ENCODE data around the gene IGFBP2.

IGFBP2 gene

DNA sequence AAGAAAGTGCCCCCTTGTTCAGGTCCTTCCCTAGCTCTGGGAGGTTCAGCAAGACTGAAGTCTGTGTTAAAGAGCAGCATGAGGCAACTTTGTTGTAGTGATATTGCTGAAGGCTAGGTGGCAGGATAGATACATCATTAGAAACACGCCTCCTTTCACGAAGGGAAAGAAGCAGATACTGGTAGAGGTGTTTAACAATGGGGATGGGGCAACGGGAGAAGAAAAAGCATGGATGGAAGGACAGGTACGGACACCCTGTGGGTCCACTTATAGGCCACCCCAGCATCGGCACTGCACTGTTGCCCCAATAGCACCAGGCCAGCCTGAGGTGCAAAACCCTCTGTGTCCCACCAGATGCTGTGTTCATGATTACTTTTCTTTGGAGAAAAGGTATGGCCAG lies 65.7 kb downstream of the IGFBP2 start:
- peak; percentile 31 for DNase-seq
- TF ChIP-seq, protein P1, sequence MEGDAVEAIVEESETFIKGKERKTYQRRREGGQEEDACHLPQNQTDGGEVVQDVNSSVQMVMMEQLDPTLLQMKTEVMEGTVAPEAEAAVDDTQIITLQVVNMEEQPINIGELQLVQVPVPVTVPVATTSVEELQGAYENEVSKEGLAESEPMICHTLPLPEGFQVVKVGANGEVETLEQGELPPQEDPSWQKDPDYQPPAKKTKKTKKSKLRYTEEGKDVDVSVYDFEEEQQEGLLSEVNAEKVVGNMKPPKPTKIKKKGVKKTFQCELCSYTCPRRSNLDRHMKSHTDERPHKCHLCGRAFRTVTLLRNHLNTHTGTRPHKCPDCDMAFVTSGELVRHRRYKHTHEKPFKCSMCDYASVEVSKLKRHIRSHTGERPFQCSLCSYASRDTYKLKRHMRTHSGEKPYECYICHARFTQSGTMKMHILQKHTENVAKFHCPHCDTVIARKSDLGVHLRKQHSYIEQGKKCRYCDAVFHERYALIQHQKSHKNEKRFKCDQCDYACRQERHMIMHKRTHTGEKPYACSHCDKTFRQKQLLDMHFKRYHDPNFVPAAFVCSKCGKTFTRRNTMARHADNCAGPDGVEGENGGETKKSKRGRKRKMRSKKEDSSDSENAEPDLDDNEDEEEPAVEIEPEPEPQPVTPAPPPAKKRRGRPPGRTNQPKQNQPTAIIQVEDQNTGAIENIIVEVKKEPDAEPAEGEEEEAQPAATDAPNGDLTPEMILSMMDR (IDR thresholded peaks at IDR 0.05; ENCODE audit: low read depth, low read length): peak; percentile 67
- H3K27ac ChIP-seq: no peak overlapping the region
- H3K9me3 ChIP-seq (ENCODE audit: severe bottlenecking): no peaks in the 10 kb centered on the region
- no peak overlapping the region for H3K4me3 ChIP-seq (ENCODE audit: low read depth, low read length)
- no peaks in the 10 kb centered on the region for H3K36me3 ChIP-seq
- H3K27me3 ChIP-seq (ENCODE audit: insufficient read depth, low read depth, severe bottlenecking): no peaks in the 10 kb centered on the region

DNA sequence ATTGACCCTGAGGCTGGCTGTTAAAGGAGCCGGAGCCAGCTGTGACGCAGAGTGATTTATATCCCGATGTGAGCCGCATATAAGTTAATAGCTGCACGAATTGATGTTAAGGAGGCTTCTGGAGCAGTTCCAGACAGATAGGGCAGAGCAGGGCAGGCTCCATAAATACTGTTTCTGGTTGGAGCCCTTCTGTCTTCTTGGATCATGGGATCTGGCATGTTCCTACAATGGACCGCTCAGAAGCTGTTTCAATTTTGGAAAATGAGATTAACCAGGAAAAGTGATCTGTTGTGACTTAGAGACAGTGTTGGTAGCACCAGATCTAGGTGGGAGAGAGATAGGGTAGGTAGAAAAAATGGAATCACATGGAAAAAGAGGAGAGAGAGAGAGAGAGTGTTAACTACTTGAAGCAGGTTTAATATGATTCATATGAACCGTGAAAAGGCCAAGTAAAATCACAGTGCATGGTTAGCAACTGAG lies 66.9 kb downstream of the IGFBP2 start:
- H3K36me3 ChIP-seq: no peaks in the 10 kb centered on the region
- DNase-seq: no peak
- H3K9me3 ChIP-seq (ENCODE audit: severe bottlenecking): no peaks in the 10 kb centered on the region
- no peaks in the 10 kb centered on the region for H3K27me3 ChIP-seq (ENCODE audit: insufficient read depth, low read depth, severe bottlenecking)
- no peak overlapping the region for H3K27ac ChIP-seq
- H3K4me3 ChIP-seq (ENCODE audit: low read depth, low read length): no peak overlapping the region
- TF ChIP-seq, protein P1 (IDR thresholded peaks at IDR 0.05; ENCODE audit: low read depth, low read length): no peak

DNA sequence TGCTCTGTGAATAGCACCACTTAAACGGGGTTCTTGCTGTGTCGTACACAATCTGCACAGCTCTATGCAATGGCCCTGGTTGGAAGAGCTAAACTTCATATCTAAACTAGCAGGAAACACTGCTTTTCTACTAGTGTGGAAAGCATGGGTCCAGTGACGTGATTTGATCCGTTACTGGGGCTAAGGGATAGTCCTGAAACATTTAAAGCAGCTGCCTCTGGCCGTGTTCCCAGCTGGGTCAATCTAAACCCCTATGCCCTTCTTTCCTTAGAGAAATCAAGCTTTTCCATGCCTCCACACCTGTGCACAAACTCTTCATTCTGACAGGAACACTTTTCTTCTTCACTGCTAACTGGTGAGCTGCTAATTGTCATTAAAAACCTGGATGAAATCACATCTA lies 67.6 kb downstream of the IGFBP2 start:
- Histone ChIP-seq H3K9me3 (ENCODE audit: severe bottlenecking) (no peaks in the 10 kb centered on the region), H3K27me3 (ENCODE audit: insufficient read depth, low read depth, severe bottlenecking) (no peaks in the 10 kb centered on the region), H3K4me3 (ENCODE audit: low read depth, low read length) (no peak overlapping the region), H3K36me3 (no peaks in the 10 kb centered on the region), H3K27ac (no peak overlapping the region)
- TF ChIP-seq, protein P1 (IDR thresholded peaks at IDR 0.05; ENCODE audit: low read depth, low read length): no peak
- no peak for DNase-seq

DNA sequence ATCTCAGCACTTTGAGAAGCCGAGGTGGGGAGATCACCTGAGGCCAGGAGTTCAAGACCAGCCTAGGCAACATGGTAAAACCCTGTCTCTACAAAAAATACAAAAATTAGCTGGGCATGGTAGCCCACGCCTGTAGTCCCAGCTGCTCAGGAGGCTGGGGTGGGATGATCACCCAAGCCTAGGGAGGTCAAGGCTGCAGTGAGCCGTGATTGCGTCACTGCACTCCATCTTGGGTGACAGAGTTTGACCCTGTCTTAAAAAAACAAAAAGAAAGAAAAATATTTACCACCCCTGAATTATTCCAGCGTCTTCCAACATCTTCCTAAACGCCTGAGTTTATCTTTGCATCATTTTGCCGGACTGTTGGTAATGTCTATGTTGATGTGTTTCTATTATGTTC lies 68.3 kb downstream of the IGFBP2 start:
- DNase-seq: no peak
- no peaks in the 10 kb centered on the region for H3K9me3 ChIP-seq (ENCODE audit: severe bottlenecking)
- no peaks in the 10 kb centered on the region for H3K27me3 ChIP-seq (ENCODE audit: insufficient read depth, low read depth, severe bottlenecking)
- no peak overlapping the region for H3K27ac ChIP-seq
- TF ChIP-seq, protein P1 (IDR thresholded peaks at IDR 0.05; ENCODE audit: low read depth, low read length): no peak
- no peaks in the 10 kb centered on the region for H3K36me3 ChIP-seq
- no peak overlapping the region for H3K4me3 ChIP-seq (ENCODE audit: low read depth, low read length)

DNA sequence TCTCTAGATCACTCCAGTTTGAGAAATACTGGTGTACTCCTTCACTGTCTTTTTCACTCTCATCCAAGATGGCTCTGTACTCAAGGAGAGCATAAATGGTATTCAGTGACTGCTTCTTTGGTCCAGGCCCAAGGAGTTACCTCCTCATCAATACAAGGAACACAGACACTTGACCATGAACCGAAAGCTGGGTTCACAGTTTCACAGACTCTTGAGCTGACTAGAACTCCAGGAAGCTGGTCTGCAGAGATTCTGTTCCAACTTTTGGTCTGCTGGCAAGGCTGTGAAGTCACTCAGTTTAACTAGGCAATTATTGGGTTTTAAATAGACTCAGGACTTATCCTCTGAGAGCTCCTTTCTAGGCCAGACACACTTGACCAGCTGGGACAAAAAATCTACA lies 69.5 kb downstream of the IGFBP2 start:
- TF ChIP-seq, protein P1 (IDR thresholded peaks at IDR 0.05; ENCODE audit: low read depth, low read length): no peak
- Histone ChIP-seq H3K36me3 (no peaks in the 10 kb centered on the region), H3K4me3 (ENCODE audit: low read depth, low read length) (no peak overlapping the region), H3K9me3 (ENCODE audit: severe bottlenecking) (no peaks in the 10 kb centered on the region), H3K27ac (no peak overlapping the region), H3K27me3 (ENCODE audit: insufficient read depth, low read depth, severe bottlenecking) (no peaks in the 10 kb centered on the region)
- no peak for DNase-seq

DNA sequence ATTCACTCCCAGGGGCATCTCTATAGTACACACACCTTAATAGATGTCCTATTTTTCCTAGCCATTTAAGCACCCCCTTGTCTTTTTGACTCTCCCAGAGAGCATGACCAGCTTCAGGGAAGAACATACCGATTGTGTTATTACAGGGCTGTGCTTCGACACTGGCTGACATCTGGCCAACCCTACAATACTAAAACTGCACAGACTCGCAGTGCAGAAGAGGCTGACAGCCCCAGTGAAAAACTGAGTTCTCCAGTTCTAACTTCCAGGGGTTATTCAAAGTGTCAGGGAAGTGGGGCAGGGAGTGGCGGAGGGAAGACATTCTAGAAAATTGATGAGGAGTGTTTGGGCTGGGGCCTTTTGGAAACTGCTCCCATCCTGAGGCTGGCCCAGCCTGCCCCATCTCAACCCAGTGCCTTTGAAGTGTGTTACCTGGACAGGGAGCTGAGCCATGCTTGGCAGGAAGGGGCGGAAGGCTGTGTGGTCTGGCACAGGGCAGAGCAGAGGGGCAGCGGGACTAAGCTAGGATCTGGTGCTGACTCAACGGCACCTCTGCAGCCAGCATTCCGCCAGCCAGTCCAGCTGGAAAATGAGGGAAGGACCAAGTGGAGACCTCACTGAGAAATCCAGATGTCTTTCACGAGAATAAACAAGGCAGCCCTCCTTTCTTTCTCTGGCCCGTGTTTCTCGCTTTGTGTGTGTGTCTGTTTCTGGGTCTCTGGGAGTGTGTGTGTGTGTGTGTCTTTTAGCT lies 77.5 kb downstream of the IGFBP2 start:
- no peak for DNase-seq
- no peak overlapping the region for H3K4me3 ChIP-seq (ENCODE audit: low read depth, low read length)
- TF ChIP-seq, protein P1 (IDR thresholded peaks at IDR 0.05; ENCODE audit: low read depth, low read length): no peak
- no peaks in the 10 kb centered on the region for H3K36me3 ChIP-seq
- H3K27ac ChIP-seq: no peak overlapping the region
- H3K27me3 ChIP-seq (ENCODE audit: insufficient read depth, low read depth, severe bottlenecking): no peaks in the 10 kb centered on the region
- no peaks in the 10 kb centered on the region for H3K9me3 ChIP-seq (ENCODE audit: severe bottlenecking)

Measured in WERI-Rb-1 (cell line).